Measurements from ENCODE around the gene MPRIP. TPM values are rescaled to one million over a fixed set of nuclear protein-coding genes. Genes with fewer than 3 reads are reported as not detected.
A peak's percentile ranks its signal among the peaks of the same experiment; 100 is the strongest.

The MPRIP gene
- total and polyA plus RNA-seq, 12 donors: 88.5 to 234 (median 175) TPM

- Histone ChIP-seq H3K36me3 (replicated peaks in 1 of 2) (peaks cover 0 to 74% of the 10 kb centered on the region in 2 donors), H3K27me3 (no peaks in the 10 kb centered on the region), H3K9me3 (replicated peaks in 1 of 3) (no peaks in the 10 kb centered on the region), H3K4me1 (replicated peaks in 1 of 2) (no peaks in the 10 kb centered on the region), H3K27ac (no peak overlapping the region), H3K4me3 (no peak overlapping the region)
- TF ChIP-seq, protein P1, sequence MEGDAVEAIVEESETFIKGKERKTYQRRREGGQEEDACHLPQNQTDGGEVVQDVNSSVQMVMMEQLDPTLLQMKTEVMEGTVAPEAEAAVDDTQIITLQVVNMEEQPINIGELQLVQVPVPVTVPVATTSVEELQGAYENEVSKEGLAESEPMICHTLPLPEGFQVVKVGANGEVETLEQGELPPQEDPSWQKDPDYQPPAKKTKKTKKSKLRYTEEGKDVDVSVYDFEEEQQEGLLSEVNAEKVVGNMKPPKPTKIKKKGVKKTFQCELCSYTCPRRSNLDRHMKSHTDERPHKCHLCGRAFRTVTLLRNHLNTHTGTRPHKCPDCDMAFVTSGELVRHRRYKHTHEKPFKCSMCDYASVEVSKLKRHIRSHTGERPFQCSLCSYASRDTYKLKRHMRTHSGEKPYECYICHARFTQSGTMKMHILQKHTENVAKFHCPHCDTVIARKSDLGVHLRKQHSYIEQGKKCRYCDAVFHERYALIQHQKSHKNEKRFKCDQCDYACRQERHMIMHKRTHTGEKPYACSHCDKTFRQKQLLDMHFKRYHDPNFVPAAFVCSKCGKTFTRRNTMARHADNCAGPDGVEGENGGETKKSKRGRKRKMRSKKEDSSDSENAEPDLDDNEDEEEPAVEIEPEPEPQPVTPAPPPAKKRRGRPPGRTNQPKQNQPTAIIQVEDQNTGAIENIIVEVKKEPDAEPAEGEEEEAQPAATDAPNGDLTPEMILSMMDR (IDR thresholded peaks at IDR 0.05): no peak
- no peak for TF ChIP-seq POLR2A (IDR thresholded peaks at IDR 0.05)
- intact Hi-C loops (cut with DNase I): no loop called here
- WGBS, 4 donors: 89 to 99% (median 93%) methylated on average over 7 to 9 of the region's 9 CpGs
- no peak for DNase-seq
Measured at GRCh38 chr17:17170346-17170985, 128.2 kb downstream of the MPRIP start.

DNA sequence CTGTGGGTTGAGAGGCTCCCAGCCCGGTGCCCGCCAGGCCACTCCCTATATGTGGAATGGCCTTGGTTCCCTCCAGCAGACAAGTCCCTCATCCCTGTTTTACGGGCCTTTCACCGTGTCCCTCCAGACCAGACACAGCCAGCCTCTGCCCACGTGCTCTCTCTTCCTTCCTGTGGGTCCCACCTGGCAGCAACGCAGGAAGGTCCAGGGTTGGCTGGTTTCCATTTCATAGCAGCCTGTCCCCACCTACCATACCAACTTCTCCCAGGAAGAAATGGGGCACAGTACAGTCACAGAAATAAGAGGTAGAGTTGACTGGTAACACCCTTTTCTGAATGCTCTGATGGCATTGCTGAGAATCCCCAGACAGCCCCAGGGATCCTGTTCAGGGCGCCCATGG, 128.9 kb downstream of the MPRIP start:
- Histone ChIP-seq H3K4me3 (no peak overlapping the region), H3K4me1 (replicated peaks in 1 of 2) (no peaks in the 10 kb centered on the region), H3K9me3 (replicated peaks in 1 of 3) (no peaks in the 10 kb centered on the region), H3K27ac (no peak overlapping the region), H3K27me3 (no peaks in the 10 kb centered on the region), H3K36me3 (replicated peaks in 1 of 2) (peaks cover 0 to 74% of the 10 kb centered on the region in 2 donors)
- 83 to 97% (median 88%) methylated on average over 5 to 7 of the region's 7 CpGs for WGBS, 4 donors
- DNase-seq: no peak
- intact Hi-C loops (cut with DNase I): no loop called here
- TF ChIP-seq POLR2A (IDR thresholded peaks at IDR 0.05): no peak
- TF ChIP-seq, protein P1 (IDR thresholded peaks at IDR 0.05): no peak

DNA sequence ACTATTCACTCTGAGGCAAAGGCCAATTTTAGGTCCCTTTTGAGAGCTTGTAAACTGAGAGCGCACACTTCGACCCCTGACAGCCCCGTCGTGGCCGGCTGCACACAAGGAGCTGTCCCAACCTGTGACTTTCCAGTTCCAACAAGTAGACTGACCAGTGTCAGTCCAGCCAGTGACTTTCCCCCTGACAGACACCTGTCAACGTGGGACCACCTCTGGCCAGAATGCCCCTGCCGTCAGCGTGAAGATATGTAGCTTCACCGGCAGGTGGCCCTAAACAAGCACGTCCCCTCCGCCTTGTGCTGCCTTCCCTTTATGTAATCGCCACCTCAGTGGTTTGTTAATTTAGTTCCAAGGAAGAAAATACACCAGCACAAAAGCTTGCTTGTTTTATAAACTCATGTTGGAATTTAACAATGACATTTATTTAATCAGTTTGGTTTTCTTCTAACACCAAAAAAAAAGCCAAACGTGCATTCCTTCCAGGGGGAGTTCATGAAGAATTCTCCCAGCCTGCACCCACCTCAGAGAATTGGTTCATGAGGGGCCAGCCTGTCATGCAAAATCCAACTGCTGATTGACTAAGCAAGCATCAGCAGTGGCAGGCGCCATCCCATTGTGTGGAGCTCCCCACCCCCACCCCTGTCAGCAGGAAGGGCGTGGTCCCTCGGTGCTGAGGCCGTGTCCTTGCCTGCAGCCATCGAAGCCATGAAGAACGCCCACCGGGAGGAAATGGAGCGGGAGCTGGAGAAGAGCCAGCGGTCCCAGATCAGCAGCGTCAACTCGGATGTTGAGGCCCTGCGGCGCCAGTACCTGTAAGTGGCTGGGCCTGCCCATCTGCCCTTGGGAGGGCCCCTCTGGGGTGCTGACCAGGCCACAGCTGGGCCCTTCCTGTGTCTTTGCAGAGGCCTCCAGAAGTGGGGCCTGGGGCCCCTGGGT, 130.0 kb downstream of the MPRIP start:
- H3K4me3 ChIP-seq: no peak overlapping the region
- H3K27me3 ChIP-seq: no peaks in the 10 kb centered on the region
- peaks cover 0 to 74% of the 10 kb centered on the region in 2 donors for H3K36me3 ChIP-seq (replicated peaks in 1 of 2)
- H3K27ac ChIP-seq: no peak overlapping the region
- DNase-seq: peak in 4 of 7 donors; percentile 38 to 66 (median 48)
- WGBS, 4 donors: 77 to 86% (median 81%) methylated on average over 15 to 26 of the region's 26 CpGs
- H3K9me3 ChIP-seq (replicated peaks in 1 of 3): no peaks in the 10 kb centered on the region
- TF ChIP-seq, protein P1 (IDR thresholded peaks at IDR 0.05): no peak
- no peak for TF ChIP-seq POLR2A (IDR thresholded peaks at IDR 0.05)
- no peaks in the 10 kb centered on the region for H3K4me1 ChIP-seq (replicated peaks in 1 of 2)
- intact Hi-C loops (cut with DNase I): no loop called here

GRCh38 chr17:17172990-17173389, 130.7 kb downstream of the MPRIP start:
- H3K4me1 ChIP-seq (replicated peaks in 1 of 2): no peaks in the 10 kb centered on the region
- intact Hi-C loops (cut with DNase I): no loop called here
- H3K4me3 ChIP-seq: no peak overlapping the region
- H3K9me3 ChIP-seq (replicated peaks in 1 of 3): no peaks in the 10 kb centered on the region
- WGBS, 4 donors: 84 to 90% (median 85%) methylated on average over 6 to 9 of the region's 9 CpGs
- DNase-seq: no peak
- no peaks in the 10 kb centered on the region for H3K27me3 ChIP-seq
- TF ChIP-seq, protein P1 (IDR thresholded peaks at IDR 0.05): no peak
- TF ChIP-seq POLR2A (IDR thresholded peaks at IDR 0.05): no peak
- H3K27ac ChIP-seq: no peak overlapping the region
- peaks cover 0 to 78% of the 10 kb centered on the region in 2 donors for H3K36me3 ChIP-seq (replicated peaks in 1 of 2)
